Body of pancreas (tissue), 4 donors: ENCODE results near the gene SSR2. TPM values are rescaled to one million over a fixed set of nuclear protein-coding genes. Genes with fewer than 3 reads are reported as not detected.

Source experiments
- ATAC-seq: fragments of 150-250 bp; one replicate; pipeline ENCODE4 v1.9.1; 2016
- DNase-seq, 4 donors: peaks; one replicate each; pipeline ENCODE4 v3.0.0-alpha.2; 2019
- H3K27ac ChIP-seq, 4 donors: fragments of 200-600 bp; sonication (generic); 1 replicate in 3 of 4; 2 replicates in 1 of 4; pipeline versions ENCODE4 v1.5.1 to v1.6.1; 2016 to 2019; ENCODE audit warnings: mild to moderate bottlenecking in 1 of 4, mixed read lengths in 1 of 4, moderate library complexity in 1 of 4
- H3K27me3 ChIP-seq, 2 donors: fragments of 200-600 bp; sonication (generic); one replicate each; pipeline ENCODE4 v1.6.0; 2016; ENCODE audit warnings: mild to moderate bottlenecking in 1 of 2
- H3K36me3 ChIP-seq, 2 donors: fragments of 200-600 bp; sonication (generic); replicated peaks in 1 of 2; 2 replicates each; pipeline ENCODE4 v1.5.1; 2016; ENCODE audit warnings: low read depth in 2 of 2; ENCODE audit not compliant: insufficient read depth in 1 of 2
- H3K4me1 ChIP-seq: fragments of 200-600 bp; sonication (generic); one replicate; pipeline ENCODE4 v1.6.0; 2016
- H3K4me3 ChIP-seq, 2 donors: fragments of 200-600 bp; sonication (generic); 1 replicate in 1 of 2; 2 replicates in 1 of 2; pipeline ENCODE4 v1.5.1; 2016 to 2019
- H3K9me3 ChIP-seq, 3 donors: fragments of 200-600 bp; sonication (generic); 1 replicate in 2 of 3; 2 replicates in 1 of 3; pipeline ENCODE4 v1.5.1; 2016
- CTCF ChIP-seq, 7 experiments: fragments of 450-650 bp in 4 of 7; fragments of 200-600 bp in 3 of 7; sonication (generic) in 3 of 7; IDR thresholded peaks; one replicate each; pipeline ENCODE4 v1.5.1; 2016 to 2019; ENCODE audit warnings: antibody characterized with exemption in 7 of 7
- POLR2A ChIP-seq, 3 donors: fragments of 450-650 bp; IDR thresholded peaks; one replicate each; pipeline ENCODE4 v1.6.1; 2016; ENCODE audit warnings: antibody characterized with exemption in 3 of 3, mild to moderate bottlenecking in 2 of 3
- WGBS, 2 donors: methylation state at CpG; one replicate each; pipeline ENCODE4 v1.1.5; 2017; 5-methylcytosine and 5-hydroxymethylcytosine counted together
- intact Hi-C: fragments of 100-400 bp; cut with DNase I; formaldehyde crosslinking; loops from one replicate; pipeline ENCODE4 v1.15.1; 2023
- total RNA-seq, 2 donors: library from RNA; depleted of rRNA; stranded (reverse); fragments of >200 nt; gene quantifications; one replicate each; pipeline ENCODE4 v1.1.0, GENCODE V29; 2016

Gene SSR2
- total RNA-seq, 2 donors from 2014 or later, result 179 to 291 TPM

GRCh38 chr1:156026588-156026987, 5.8 kb upstream of the SSR2 start:
- no peak for ATAC-seq
- no peak for DNase-seq
- no peaks in the 10 kb centered on the region for H3K36me3 ChIP-seq
- H3K4me3 ChIP-seq, result no peak overlapping the region
- intact Hi-C loops, result no loop called here
- WGBS, 2 donors, result 83 to 84% methylated on average over 4 of the region's 4 CpGs
- H3K4me1 ChIP-seq, result peaks cover 5% of the 10 kb centered on the region
- H3K27me3 ChIP-seq, result no peaks in the 10 kb centered on the region
- no peaks in the 10 kb centered on the region for H3K9me3 ChIP-seq
- TF ChIP-seq POLR2A (IDR thresholded peaks at IDR 0.05) (no peak), CTCF (IDR thresholded peaks at IDR 0.05) (no peak)
- no peak overlapping the region for H3K27ac ChIP-seq

GRCh38 chr1:156025876-156026275, 5.1 kb upstream of the SSR2 start:
- no peaks in the 10 kb centered on the region for H3K27me3 ChIP-seq
- peaks cover 5% of the 10 kb centered on the region for H3K4me1 ChIP-seq
- WGBS, 2 donors, result 6 to 19% methylated on average over 3 to 9 of the region's 9 CpGs
- DNase-seq, result peak; percentile 58 to 72 (median 66)
- peak; percentile 83 for ATAC-seq
- no peaks in the 10 kb centered on the region for H3K9me3 ChIP-seq
- no peaks in the 10 kb centered on the region for H3K36me3 ChIP-seq
- intact Hi-C loops, result no loop called here
- H3K4me3 ChIP-seq, result no peak overlapping the region
- TF ChIP-seq CTCF (IDR thresholded peaks at IDR 0.05) (peak; percentile 41 to 78 (median 65)), POLR2A (IDR thresholded peaks at IDR 0.05) (no peak)
- H3K27ac ChIP-seq, result no peak overlapping the region

GRCh38 chr1:156024801-156025200, 4.0 kb upstream of the SSR2 start:
- DNase-seq (no peak), ATAC-seq (no peak)
- Histone ChIP-seq H3K27me3 (no peaks in the 10 kb centered on the region), H3K4me1 (peaks cover 9% of the 10 kb centered on the region), H3K27ac (no peak overlapping the region), H3K36me3 (no peaks in the 10 kb centered on the region), H3K4me3 (no peak overlapping the region), H3K9me3 (no peaks in the 10 kb centered on the region)
- intact Hi-C loops, result no loop called here
- WGBS, 2 donors, result 67 to 68% methylated on average over 5 of the region's 5 CpGs
- TF ChIP-seq POLR2A (IDR thresholded peaks at IDR 0.05) (no peak), CTCF (IDR thresholded peaks at IDR 0.05) (no peak)

- H3K36me3 ChIP-seq, result peaks cover 0 to 6% of the 10 kb centered on the region in 2 donors
- intact Hi-C loops, result no loop called here
- no peak overlapping the region for H3K4me3 ChIP-seq
- H3K27ac ChIP-seq, result no peak overlapping the region
- ATAC-seq, result no peak
- DNase-seq, result no peak
- TF ChIP-seq CTCF (IDR thresholded peaks at IDR 0.05), result no peak
- no peak for TF ChIP-seq POLR2A (IDR thresholded peaks at IDR 0.05)
- H3K4me1 ChIP-seq, result peaks cover 23% of the 10 kb centered on the region
- 51 to 59% methylated on average over 2 of the region's 2 CpGs for WGBS, 2 donors
- no peaks in the 10 kb centered on the region for H3K27me3 ChIP-seq
- H3K9me3 ChIP-seq, result no peaks in the 10 kb centered on the region
Observed at GRCh38 chr1:156021954-156022353, 1.2 kb upstream of the SSR2 start.

GRCh38 chr1:156021093-156021428, 310 bp upstream of the SSR2 start:
- Histone ChIP-seq H3K27me3 (no peaks in the 10 kb centered on the region), H3K27ac (peak overlapping the region in 3 of 4 donors; percentile 59 to 86 (median 76)), H3K4me3 (peak overlapping the region in 1 of 2 donors; percentile 81), H3K9me3 (no peaks in the 10 kb centered on the region), H3K36me3 (peaks cover 0 to 12% of the 10 kb centered on the region in 2 donors), H3K4me1 (peaks cover 22% of the 10 kb centered on the region)
- intact Hi-C loops, result no loop called here
- no peak for ATAC-seq
- DNase-seq, result no peak
- TF ChIP-seq POLR2A (IDR thresholded peaks at IDR 0.05) (no peak), CTCF (IDR thresholded peaks at IDR 0.05) (no peak)
- WGBS, 2 donors, result 2 to 4% methylated on average over 4 of the region's 4 CpGs
